Left lung (tissue), 14 donors: ENCODE data around the gene WASHC2C. TPM values are rescaled to one million over a fixed set of nuclear protein-coding genes. Genes with fewer than 3 reads are reported as not detected.
"Not testable (repeated sequence)": the region's sequence is repeated elsewhere in the genome, so short reads cannot be mapped to it uniquely, and the experiment has no call there.

Experiments used
- ATAC-seq: fragments of 200-7000 bp; cut with Tn5 transposase; one replicate; pipeline ENCODE4 v1.9.1; 2020; ENCODE audit warnings: moderate library complexity
- DNase-seq, 4 donors: peaks; one replicate each; pipeline ENCODE4 v3.0.0-alpha.2; 2013 to 2020
- H3K27ac ChIP-seq, 2 donors: fragments of 200-600 bp; sonication (generic) in 1 of 2; one replicate each; pipeline versions ENCODE4 v1.5.0 to v1.8.0; 2020 to 2021
- H3K27me3 ChIP-seq, 2 donors: fragments of 200-600 bp; sonication (generic) in 1 of 2; one replicate each; pipeline versions ENCODE4 v1.5.0 to v1.8.0; 2020 to 2021
- H3K36me3 ChIP-seq, 2 donors: fragments of 200-600 bp; sonication (generic) in 1 of 2; one replicate each; pipeline versions ENCODE4 v1.5.0 to v1.8.0; 2020 to 2021
- H3K4me1 ChIP-seq, 2 donors: fragments of 200-600 bp; one replicate each; pipeline ENCODE4 v1.8.0; 2021
- H3K4me3 ChIP-seq, 2 donors: fragments of 200-600 bp; sonication (generic) in 1 of 2; one replicate each; pipeline versions ENCODE4 v1.5.0 to v1.8.0; 2020 to 2021; ENCODE audit warnings: mild to moderate bottlenecking in 1 of 2
- H3K9me3 ChIP-seq, 2 donors: fragments of 200-600 bp; sonication (generic) in 1 of 2; one replicate each; pipeline versions ENCODE4 v1.5.0 to v1.8.0; 2020 to 2021
- intact Hi-C, 2 donors: fragments of 100-400 bp; cut with DNase I; formaldehyde crosslinking; loops; one replicate each; pipeline versions ENCODE4 v1.11.2 to v1.14.2; 2022
- long read RNA-seq, 12 donors: library from polyadenylated mRNA in 2 of 12; unstranded in 2 of 12; transcript quantifications; one replicate each; pipeline ENCODE4 v2.0.0 and lab custom pipeline, GENCODE V29; 2019 to 2026
- polyA plus RNA-seq, 6 donors: library from polyadenylated mRNA; unstranded; fragments of 120-200 nt; gene quantifications; one replicate each; pipeline ENCODE4 v1.2.1, GENCODE V29; 2013; ENCODE audit not compliant: insufficient read length in 6 of 6
- total RNA-seq, 2 donors: library from RNA; stranded (reverse); fragmentation: NEBNext Ultra II Directional; extraction: Animal tissue kit (Norgen Biotek cat#: 25700); gene quantifications; one replicate each; pipeline ENCODE4 v1.2.1, GENCODE V29; 2021
- donor health status: DM: no; HTN: yes; CAD: no.
- donor health status: DM: no; HTN: no; CAD: no.

The WASHC2C gene
- total RNA-seq (10 to 100 TPM; 46.4 to 54.2 TPM), polyA plus RNA-seq (10 to 100 TPM; 47.9 to 61.1 (median 54.0) TPM)
- long read RNA-seq, donor 1, partial matches to known transcripts = 24 of 29 reads
- long read RNA-seq, donor 1, other reads (novel, unspliced or antisense) = 0 of 29 reads
- long read RNA-seq, donor 2, partial matches to known transcripts = 0 of 1 reads
- long read RNA-seq, donor 2, other reads (novel, unspliced or antisense) = 0 of 1 reads
- long read RNA-seq, donor 3, full-length matches to known transcripts = 2 of 11 reads
- long read RNA-seq, donor 3, partial matches to known transcripts = 9 of 11 reads
- long read RNA-seq, donor 3, other reads (novel, unspliced or antisense) = 0 of 11 reads
- long read RNA-seq, donor 4, partial matches to known transcripts = 11 of 11 reads
- long read RNA-seq, donor 4, other reads (novel, unspliced or antisense) = 0 of 11 reads
- long read RNA-seq, donor 5, partial matches to known transcripts = 0 of 4 reads
- long read RNA-seq, donor 5, other reads (novel, unspliced or antisense) = 0 of 4 reads
- long read RNA-seq, donor 6, partial matches to known transcripts = 0 of 2 reads
- long read RNA-seq, donor 6, other reads (novel, unspliced or antisense) = 0 of 2 reads
- long read RNA-seq, donor 7, partial matches to known transcripts = 9 of 10 reads
- long read RNA-seq, donor 7, other reads (novel, unspliced or antisense) = 0 of 10 reads
- long read RNA-seq, donor 8 = 0 reads
- long read RNA-seq, donor 9 = 0 reads
- long read RNA-seq, donor 10, partial matches to known transcripts = 8 of 10 reads
- long read RNA-seq, donor 10, other reads (novel, unspliced or antisense) = 2 of 10 reads
- long read RNA-seq, donor 11 = 0 reads
- long read RNA-seq, donor 12, partial matches to known transcripts = 5 of 5 reads
- long read RNA-seq, donor 12, other reads (novel, unspliced or antisense) = 0 of 5 reads

DNA sequence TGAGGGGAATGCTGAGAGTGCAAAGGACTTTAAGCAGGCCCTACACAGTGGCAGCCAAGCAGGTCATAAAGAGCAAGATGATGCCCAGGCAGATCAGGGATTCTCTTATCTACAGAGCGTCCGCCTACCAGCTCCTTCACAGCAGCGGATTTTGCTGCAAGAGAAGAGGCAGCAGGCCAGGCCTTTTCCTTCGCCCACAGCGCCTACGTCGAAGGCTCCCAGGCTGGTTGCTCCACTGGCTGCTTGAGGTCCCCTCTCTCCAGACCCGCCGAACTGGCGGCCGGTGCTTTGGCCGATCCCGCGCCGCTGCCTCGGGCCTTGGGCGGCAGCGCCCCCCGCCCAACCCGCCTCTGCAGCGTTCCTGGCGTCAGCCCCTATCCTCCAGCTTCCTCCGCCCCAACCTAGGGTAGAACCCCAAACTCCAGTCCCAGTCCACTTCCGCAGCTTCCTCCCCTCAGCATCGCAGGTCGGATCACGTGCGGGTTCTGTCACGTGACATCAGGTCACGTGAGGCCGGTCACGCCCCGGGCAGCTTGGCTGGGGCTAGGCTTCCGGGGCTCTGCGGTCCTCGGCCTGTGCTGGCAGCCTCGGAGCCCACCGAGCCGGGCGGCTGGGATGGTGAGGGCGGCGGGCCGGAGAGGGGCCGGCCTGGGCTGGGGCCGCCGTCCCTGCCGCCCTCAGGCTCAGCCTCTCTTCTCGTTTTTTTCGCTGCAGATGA lies at the start of gene WASHC2C:
TSS of gene WASHC2C (plus strand) at position 564 of the 718 bp plus-strand sequence. CDS start at position 616, 52 bp downstream.
- Histone ChIP-seq H3K27ac (peak within 1 kb of the TSS; percentile 77 to 92), H3K4me1 (peaks cover 0 to 22% of the 10 kb centered on the region in 2 donors), H3K4me3 (peak within 1 kb of the TSS; percentile 62 to 74)
- H3K27me3 ChIP-seq, intact Hi-C loops, H3K9me3 ChIP-seq, H3K36me3 ChIP-seq: not testable (repeated sequence)
- DNase-seq (peak; percentile 42 to 97 (median 78)), ATAC-seq (peak; percentile 97)

GRCh38 chr10:45678467-45678866 lies 48.6 kb upstream of the WASHC2C start:
- ATAC-seq, DNase-seq, H3K36me3 ChIP-seq, H3K4me3 ChIP-seq, H3K27me3 ChIP-seq, H3K9me3 ChIP-seq, H3K27ac ChIP-seq, intact Hi-C loops, H3K4me1 ChIP-seq: not testable (repeated sequence)

DNA sequence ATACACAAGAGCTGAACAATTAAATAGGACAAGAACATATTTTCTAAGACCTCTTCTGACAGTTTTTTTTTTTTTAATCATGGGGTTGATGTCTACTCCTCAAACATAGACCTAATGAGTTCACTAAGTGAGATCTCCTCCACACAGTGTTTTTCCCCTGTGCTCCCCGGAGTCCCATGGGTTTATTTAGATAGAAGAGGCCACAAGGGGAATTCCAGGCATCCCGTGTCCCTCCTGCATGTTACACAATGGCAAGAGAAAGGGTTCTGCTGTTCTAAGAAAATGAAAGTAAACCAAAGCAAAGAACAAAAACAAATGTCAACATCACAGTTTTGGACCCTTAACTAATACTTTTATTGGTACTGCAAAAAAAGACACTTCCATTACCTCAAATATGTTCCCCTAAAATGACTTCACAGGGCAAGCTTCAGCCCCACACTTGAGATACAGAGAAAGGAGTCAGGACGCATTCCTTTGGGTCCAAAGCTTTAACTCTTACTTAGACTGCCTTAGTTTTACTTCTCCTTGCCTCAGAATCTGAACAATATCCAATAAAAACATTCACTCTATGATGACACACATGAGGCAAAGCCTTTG lies 16.8 kb upstream of the WASHC2C start:
- DNase-seq, H3K4me3 ChIP-seq, H3K27me3 ChIP-seq, H3K4me1 ChIP-seq, H3K36me3 ChIP-seq, H3K9me3 ChIP-seq, intact Hi-C loops: not testable (repeated sequence)
- ATAC-seq = peak; percentile 49
- H3K27ac ChIP-seq = peak overlapping the region in 1 of 2 donors; percentile 48

GRCh38 chr10:45711223-45711622 lies 15.8 kb upstream of the WASHC2C start:
- not testable (repeated sequence) for ATAC-seq

GRCh38 chr10:45717053-45717452 lies 10.0 kb upstream of the WASHC2C start:
- ATAC-seq, H3K4me3 ChIP-seq, H3K27me3 ChIP-seq, H3K36me3 ChIP-seq, H3K9me3 ChIP-seq, intact Hi-C loops, DNase-seq, H3K4me1 ChIP-seq, H3K27ac ChIP-seq: not testable (repeated sequence)

More at GRCh38 chr10:45711223-45711622, 15.8 kb upstream of the WASHC2C start:
- intact Hi-C loops, H3K4me1 ChIP-seq, H3K27me3 ChIP-seq, DNase-seq, H3K9me3 ChIP-seq, H3K4me3 ChIP-seq, H3K36me3 ChIP-seq: not testable (repeated sequence)
- H3K27ac ChIP-seq = peak overlapping the region in 1 of 2 donors; percentile 48

GRCh38 chr10:45717642-45718041 lies 9.4 kb upstream of the WASHC2C start:
- not testable (repeated sequence) for H3K4me1 ChIP-seq, ATAC-seq

DNA sequence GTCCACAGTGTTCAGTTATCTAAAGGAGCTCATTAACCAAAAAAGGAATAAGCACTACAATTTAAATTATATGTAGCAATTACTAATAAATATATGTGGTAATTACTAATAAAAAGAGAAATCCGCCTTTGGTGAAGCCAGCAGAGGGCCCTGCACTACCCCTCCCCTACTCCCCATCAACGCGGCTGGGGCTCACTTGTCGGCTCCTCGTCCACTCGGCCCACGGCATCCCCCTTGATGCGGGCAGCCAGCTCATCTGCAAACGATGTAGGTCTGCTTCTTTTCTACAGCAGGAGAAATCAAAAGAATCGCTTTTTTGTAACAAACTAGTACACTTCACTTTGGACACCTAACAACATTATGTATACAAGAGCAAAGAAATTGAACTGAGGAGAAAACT lies 5.6 kb upstream of the WASHC2C start:
- intact Hi-C loops, ATAC-seq, H3K9me3 ChIP-seq: not testable (repeated sequence)

More at GRCh38 chr10:45717642-45718041, 9.4 kb upstream of the WASHC2C start:
- H3K4me3 ChIP-seq, H3K27me3 ChIP-seq, DNase-seq, H3K36me3 ChIP-seq, intact Hi-C loops, H3K27ac ChIP-seq, H3K9me3 ChIP-seq: not testable (repeated sequence)

DNA sequence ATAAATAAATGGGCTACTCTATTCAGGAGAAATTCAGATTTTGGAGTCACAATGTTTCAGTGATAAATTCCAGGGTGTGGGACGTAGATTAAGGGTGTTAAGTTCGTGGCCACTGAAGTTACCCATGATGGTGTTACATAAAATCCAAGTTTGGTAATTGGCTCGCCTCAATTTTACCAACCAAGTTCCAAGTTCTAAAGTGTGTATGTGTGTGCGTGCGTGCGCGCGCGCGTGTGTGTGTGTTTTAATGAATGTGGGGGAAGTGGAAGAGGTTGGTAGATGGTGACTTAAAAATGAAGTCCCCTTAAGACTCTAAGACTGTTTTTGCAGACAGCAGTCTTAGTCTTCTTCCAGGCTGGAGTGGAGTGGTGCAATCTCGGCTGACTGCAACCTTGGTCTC lies 3.2 kb upstream of the WASHC2C start:
- H3K9me3 ChIP-seq, H3K4me3 ChIP-seq, H3K36me3 ChIP-seq, H3K27me3 ChIP-seq, ATAC-seq, H3K27ac ChIP-seq, DNase-seq, intact Hi-C loops: not testable (repeated sequence)
- peaks cover 0 to 16% of the 10 kb centered on the region in 2 donors for H3K4me1 ChIP-seq

More for the DNA sequence above, 5.6 kb upstream of the WASHC2C start:
- H3K4me3 ChIP-seq, H3K27ac ChIP-seq, H3K36me3 ChIP-seq, H3K4me1 ChIP-seq, H3K27me3 ChIP-seq, DNase-seq: not testable (repeated sequence)

DNA sequence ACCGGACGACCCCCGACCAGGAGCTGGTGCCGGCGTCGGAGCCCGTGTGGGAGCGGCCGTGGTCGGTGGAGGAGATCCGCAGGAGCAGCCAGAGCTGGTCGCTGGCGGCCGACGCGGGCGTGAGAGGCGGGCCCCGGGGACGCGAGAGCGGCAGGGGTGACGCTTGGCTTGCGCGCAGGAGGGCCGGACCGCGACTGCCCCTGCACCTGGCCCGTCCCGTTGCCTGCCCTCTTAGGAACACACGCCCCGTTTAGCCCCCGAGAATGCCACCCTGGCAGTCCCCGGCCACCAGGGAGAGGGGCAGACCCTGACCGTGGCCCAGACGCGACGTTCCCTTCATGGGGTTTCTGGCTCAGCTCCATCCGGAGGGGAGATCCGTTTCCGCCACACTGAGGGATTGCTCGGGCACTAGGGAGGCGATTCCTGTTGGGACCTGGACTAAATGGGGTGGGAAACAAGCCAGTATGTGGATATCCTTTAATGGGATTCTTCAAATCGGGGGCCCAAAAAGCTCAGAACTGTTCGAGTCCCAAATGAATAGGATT lies 427 bp downstream of the WASHC2C start:
- H3K9me3 ChIP-seq, intact Hi-C loops, DNase-seq, H3K36me3 ChIP-seq, H3K27me3 ChIP-seq: not testable (repeated sequence)
- Histone ChIP-seq H3K27ac (peak overlapping the region; percentile 77 to 92), H3K4me3 (peak overlapping the region; percentile 62 to 74), H3K4me1 (peaks cover 0 to 22% of the 10 kb centered on the region in 2 donors)
- peak; percentile 87 for ATAC-seq

DNA sequence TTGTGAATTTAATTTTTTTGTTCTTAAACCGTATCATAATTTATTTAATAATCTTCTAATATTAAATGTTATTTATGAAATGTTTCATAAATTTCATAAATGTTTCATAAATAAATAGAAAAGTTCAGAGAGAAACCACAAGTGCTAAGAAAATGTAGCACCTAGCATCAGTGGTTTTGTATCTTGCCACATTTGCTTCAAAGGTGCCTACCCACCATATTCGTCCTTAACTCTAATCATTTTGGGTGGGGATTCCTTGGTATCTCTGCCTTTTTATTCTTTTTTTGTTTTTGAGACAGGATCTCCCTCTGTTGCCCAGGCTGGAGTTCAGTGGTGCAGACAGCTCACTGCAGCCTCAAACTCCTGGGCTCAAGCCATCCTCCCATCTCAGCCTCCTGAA lies 7.4 kb downstream of the WASHC2C start:
- H3K27ac ChIP-seq, H3K9me3 ChIP-seq, H3K4me3 ChIP-seq, H3K27me3 ChIP-seq, DNase-seq, intact Hi-C loops, ATAC-seq, H3K4me1 ChIP-seq: not testable (repeated sequence)
- peaks cover 0 to 41% of the 10 kb centered on the region in 2 donors for H3K36me3 ChIP-seq

DNA sequence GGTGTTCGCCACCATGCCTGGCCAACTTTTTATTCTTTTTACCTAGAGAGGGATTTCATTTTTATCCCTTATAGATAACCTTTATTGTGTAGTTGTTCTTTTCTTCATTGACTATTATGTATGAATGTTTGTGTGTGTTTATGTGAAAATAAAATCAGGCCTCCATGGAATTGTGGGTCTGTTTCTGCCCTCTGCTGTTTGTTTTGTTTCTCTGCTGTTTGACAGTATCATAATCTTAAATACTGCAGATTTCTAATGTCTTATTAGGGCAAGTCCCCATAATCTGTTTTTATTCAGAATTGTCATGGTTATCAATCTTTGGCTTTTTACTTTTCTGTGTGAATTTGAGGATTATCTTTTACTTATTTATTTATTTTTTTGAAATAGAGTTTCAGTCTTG lies 7.8 kb downstream of the WASHC2C start:
- H3K27me3 ChIP-seq, ATAC-seq, DNase-seq, H3K4me1 ChIP-seq, H3K27ac ChIP-seq, intact Hi-C loops, H3K4me3 ChIP-seq, H3K9me3 ChIP-seq: not testable (repeated sequence)
- peaks cover 0 to 41% of the 10 kb centered on the region in 2 donors for H3K36me3 ChIP-seq

DNA sequence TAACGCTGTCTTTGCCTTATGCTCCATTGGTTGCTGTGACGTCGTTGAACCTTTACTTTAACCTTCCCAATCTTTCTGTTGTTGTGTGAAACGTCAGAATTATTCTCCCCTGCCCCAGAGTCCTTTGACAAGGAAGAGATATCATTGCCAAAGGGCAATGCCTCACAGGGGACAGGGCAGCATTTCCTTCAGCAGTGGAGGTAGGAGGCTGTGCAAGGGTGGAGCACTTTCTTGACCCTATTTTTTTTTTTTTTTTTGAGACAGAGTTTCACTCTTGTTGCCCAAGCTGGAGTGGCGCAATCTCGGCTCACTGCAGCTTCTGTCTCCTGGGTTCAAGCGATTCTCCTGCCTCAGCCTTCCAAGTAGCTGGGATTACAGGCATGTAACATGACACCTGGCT lies 14.5 kb downstream of the WASHC2C start:
- H3K9me3 ChIP-seq, H3K27ac ChIP-seq, H3K4me1 ChIP-seq, intact Hi-C loops, DNase-seq, H3K4me3 ChIP-seq, H3K27me3 ChIP-seq: not testable (repeated sequence)
- peaks cover 0 to 47% of the 10 kb centered on the region in 2 donors for H3K36me3 ChIP-seq
- peak; percentile 23 for ATAC-seq
